GM18951 (cell line): ENCODE data around the gene C16orf90.
"Not testable (repeated sequence)": the region's sequence is repeated elsewhere in the genome, so short reads cannot be mapped to it uniquely, and the experiment has no call there.

ENCODE experiments used
- POLR2A ChIP-seq: IDR thresholded peaks from 4 replicates; pipeline ENCODE4 v1.6.1; 2011; ENCODE audit warnings: mild to moderate bottlenecking; ENCODE audit not compliant: insufficient read length, insufficient read depth; ENCODE audit errors: extremely low read depth
- in situ Hi-C: fragments of 300-500 bp; cut with MboI; formaldehyde crosslinking; loops from one replicate; pipeline ENCODE4 v1.12.0; 2022; ENCODE audit warnings: low sequenced_read_pairs, mixed read lengths, inconsistent platforms; ENCODE audit not compliant: unreplicated experiment

Gene C16orf90

GRCh38 chr16:3495176-3495575 lies at the start of gene C16orf90:
Gene C16orf90 (minus strand): TSS chr16:3495489. CDS start chr16:3495421, 68 bp downstream.
- TF ChIP-seq POLR2A = no peak
- in situ Hi-C loops = no loop called here

GRCh38 chr16:3542601-3543373 lies 47.5 kb upstream of the C16orf90 start:
- in situ Hi-C loops = no loop called here
- TF ChIP-seq POLR2A = no peak

DNA sequence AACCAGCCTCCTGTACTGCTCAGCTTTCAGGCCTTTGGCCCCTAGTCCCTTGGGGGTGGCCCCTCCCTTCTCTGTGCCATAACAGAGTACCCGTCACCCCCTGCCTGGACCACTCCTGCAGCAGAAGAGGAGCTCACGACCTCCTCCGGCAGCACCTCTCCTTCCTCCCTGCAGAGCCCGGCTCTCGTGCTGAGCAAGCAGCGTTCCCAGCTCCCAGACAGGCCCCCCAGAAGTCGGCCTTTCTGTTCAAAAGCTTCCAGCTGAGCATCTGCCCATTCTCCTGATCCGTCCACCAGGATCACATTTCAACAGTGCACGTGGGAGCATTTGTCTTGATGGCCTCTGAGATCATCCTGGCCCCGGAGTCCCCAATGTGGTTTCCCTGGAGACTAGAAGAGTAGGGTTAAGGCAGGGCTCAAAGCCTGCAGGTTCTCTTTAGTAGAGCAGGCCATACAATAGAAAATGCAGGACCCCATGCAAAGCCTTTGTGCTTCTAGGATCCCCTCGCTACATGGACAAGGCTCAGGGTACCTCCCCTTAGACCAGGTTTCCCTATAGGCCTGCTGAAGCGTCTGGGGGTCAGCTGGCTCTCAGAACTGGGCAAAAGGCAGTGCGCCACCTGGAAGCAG lies 46.4 kb upstream of the C16orf90 start:
- TF ChIP-seq POLR2A = no peak
- in situ Hi-C loops = no loop called here

DNA sequence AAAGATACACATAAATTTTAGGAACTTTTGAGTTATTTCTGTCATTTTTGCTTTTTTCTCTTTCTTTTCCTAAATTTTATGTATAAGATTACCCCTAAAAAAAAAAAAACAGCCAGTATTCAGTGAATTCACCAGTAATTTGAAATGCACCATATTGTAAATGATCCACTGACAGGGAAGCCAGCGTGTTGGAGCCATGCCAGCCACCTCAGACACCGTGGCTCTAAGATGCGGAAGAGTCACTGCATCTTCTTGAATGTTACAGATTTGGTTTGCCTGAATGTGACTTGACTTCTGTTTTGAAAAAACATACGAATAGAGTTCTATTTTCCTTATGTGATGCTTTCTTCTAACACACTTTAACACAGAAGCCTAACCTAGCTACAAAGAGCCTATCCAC lies 42.9 kb upstream of the C16orf90 start:
- in situ Hi-C loops = no loop called here
- no peak for TF ChIP-seq POLR2A

- TF ChIP-seq POLR2A = no peak
- in situ Hi-C loops = no loop called here
These were observed 41.6 kb upstream of the C16orf90 start for GRCh38 chr16:3536851-3537250.

DNA sequence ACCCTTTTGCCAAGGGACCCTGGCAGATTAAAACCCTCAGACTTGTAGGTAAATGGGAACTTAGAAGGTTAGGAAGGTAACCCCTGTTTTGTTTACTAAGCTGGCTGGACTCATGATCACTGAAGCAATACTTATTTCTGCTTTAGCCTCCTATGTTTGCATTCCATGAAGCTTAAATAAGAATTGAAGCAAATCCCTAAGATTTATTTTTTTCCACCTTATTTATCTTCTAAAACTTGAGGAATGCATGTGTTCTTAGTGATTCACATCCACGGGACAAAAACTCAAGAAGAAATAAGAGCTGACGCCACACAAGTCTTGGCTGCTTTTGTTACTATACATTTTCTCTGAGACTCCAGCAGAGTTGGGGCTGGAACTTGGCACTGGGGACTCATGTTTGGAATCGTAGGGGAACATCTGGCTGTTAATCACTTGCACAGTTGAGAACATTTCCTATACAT lies 41.0 kb upstream of the C16orf90 start:
- in situ Hi-C loops = no loop called here
- no peak for TF ChIP-seq POLR2A

- TF ChIP-seq POLR2A = no peak
- in situ Hi-C loops = no loop called here
These were observed 38.8 kb upstream of the C16orf90 start for GRCh38 chr16:3534126-3534525.

DNA sequence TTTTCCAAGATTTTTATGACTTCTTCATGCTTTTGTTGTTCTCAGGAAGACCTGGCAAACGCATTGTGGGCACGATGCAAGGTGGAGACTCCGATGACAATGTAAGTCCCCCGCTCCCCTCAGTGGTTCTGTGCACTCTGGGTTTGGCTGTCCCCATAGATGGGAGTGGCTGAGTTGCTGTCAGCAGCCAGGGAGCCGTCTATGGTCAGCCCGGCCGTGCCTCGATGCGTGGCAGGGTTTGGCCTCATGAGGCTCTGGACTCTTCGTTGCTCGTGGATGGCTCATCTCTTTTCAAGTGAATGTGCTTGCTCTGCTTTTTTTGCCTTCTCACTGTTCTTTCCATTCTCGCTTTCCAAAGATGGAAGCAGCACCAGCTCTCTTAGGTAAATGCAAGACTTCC lies 37.5 kb upstream of the C16orf90 start:
- no peak for TF ChIP-seq POLR2A
- in situ Hi-C loops = no loop called here

- in situ Hi-C loops = no loop called here
- no peak for TF ChIP-seq POLR2A
These were observed 35.2 kb upstream of the C16orf90 start for GRCh38 chr16:3530371-3530914.

- in situ Hi-C loops = no loop called here
- no peak for TF ChIP-seq POLR2A
These were observed 33.9 kb upstream of the C16orf90 start for GRCh38 chr16:3529175-3529574.

GRCh38 chr16:3528406-3528805 lies 33.1 kb upstream of the C16orf90 start:
- in situ Hi-C loops = no loop called here
- TF ChIP-seq POLR2A = no peak

- in situ Hi-C loops = not testable (repeated sequence)
These were observed 32.0 kb upstream of the C16orf90 start for GRCh38 chr16:3527216-3527829.

GRCh38 chr16:3525951-3526350 lies 30.7 kb upstream of the C16orf90 start:
- no peak for TF ChIP-seq POLR2A
- in situ Hi-C loops = no loop called here
